ENCODE results near the gene LRRC42.

DNA sequence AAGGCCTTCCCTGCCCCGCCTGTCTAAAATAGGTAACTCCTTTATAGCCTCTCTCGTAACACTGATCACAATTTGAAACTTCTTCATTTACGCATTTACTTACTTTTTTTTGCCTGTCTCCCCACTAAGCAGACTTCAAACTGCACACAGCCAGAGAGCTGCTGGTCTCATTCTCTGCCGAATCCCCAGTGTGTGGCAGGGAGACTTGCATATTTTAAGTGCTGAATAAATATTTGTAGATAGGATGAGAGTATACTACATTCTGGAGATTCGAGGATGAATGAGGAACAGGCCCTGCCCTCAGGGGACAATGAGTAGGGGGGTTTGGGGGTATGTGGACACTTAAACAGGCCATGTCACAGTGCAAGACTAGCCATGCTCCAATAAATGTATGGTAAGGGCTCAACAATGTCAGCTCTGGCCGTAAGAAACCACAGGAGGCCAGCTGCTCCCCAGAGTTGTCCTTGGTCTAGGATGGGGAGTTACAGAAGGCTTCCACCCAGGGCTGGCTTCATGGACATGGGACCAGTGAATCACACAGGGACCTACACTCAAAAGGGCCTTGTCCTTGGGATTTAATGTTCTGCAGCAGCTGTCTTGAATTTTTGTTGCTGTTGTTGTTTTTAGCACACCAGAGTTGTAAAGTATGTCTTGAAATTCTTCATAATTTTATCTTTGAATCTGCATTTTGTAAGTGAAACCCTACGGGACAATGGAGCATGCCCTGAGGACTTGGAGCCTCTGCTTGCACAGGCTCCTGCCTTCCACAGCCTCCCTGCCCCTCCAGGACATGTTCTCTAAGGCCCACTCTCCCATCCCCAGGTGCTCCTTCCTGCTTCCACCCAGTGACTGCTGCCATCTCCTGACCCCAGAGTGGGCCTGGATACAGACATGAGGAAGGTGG is 43.7 kb upstream of the LRRC42 start:
- TF ChIP-seq, protein P1, sequence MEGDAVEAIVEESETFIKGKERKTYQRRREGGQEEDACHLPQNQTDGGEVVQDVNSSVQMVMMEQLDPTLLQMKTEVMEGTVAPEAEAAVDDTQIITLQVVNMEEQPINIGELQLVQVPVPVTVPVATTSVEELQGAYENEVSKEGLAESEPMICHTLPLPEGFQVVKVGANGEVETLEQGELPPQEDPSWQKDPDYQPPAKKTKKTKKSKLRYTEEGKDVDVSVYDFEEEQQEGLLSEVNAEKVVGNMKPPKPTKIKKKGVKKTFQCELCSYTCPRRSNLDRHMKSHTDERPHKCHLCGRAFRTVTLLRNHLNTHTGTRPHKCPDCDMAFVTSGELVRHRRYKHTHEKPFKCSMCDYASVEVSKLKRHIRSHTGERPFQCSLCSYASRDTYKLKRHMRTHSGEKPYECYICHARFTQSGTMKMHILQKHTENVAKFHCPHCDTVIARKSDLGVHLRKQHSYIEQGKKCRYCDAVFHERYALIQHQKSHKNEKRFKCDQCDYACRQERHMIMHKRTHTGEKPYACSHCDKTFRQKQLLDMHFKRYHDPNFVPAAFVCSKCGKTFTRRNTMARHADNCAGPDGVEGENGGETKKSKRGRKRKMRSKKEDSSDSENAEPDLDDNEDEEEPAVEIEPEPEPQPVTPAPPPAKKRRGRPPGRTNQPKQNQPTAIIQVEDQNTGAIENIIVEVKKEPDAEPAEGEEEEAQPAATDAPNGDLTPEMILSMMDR (IDR thresholded peaks at IDR 0.05 in 4 of 5, conservative IDR thresholded peaks at IDR 0.05 in 1 of 5), result no peak
- TF ChIP-seq POLR2A (IDR thresholded peaks at IDR 0.05), result no peak
